Measurements from ENCODE around the gene SMIM11.
"Not testable (repeated sequence)": the region's sequence is repeated elsewhere in the genome, so short reads cannot be mapped to it uniquely, and the experiment has no call there.

- not testable (repeated sequence) for TF ChIP-seq CSRNP3 (CRISPR knock-in tag; IDR thresholded peaks at IDR 0.05); ZFP3 (CRISPR knock-in tag; IDR thresholded peaks at IDR 0.05); RARB (CRISPR knock-in tag; IDR thresholded peaks at IDR 0.05); ZNF70 (CRISPR knock-in tag; IDR thresholded peaks at IDR 0.05); TOX (CRISPR knock-in tag; IDR thresholded peaks at IDR 0.05; ENCODE audit: borderline replicate concordance); OSR1 (CRISPR knock-in tag; IDR thresholded peaks at IDR 0.05); PATZ1 (CRISPR knock-in tag; IDR thresholded peaks at IDR 0.05; ENCODE audit: borderline replicate concordance); ZFP30 (CRISPR knock-in tag; IDR thresholded peaks at IDR 0.05); ARNTL (CRISPR knock-in tag; IDR thresholded peaks at IDR 0.05; ENCODE audit: borderline replicate concordance, low read depth); GLIS3 (CRISPR knock-in tag; IDR thresholded peaks at IDR 0.05); CREB5 (CRISPR knock-in tag; IDR thresholded peaks at IDR 0.05; ENCODE audit: low read depth); ZC3H10 (CRISPR knock-in tag; IDR thresholded peaks at IDR 0.05)
Observed at GRCh38 chr21:34374462-34374861, 845 bp upstream of the SMIM11 start.

Measured in SK-N-SH treated with all-trans-retinoic acid at 6 μM for 48 hours (cell line).